Body of pancreas (tissue), 4 donors: Measurements from ENCODE around the gene KRT74. TPM values are rescaled to one million over a fixed set of nuclear protein-coding genes. Genes with fewer than 3 reads are reported as not detected.

Experiments used
- ATAC-seq: fragments of 150-250 bp; one replicate; pipeline ENCODE4 v1.9.1; 2016
- DNase-seq, 4 donors: peaks; one replicate each; pipeline ENCODE4 v3.0.0-alpha.2; 2019
- H3K27ac ChIP-seq, 4 donors: fragments of 200-600 bp; sonication (generic); 1 replicate in 3 of 4; 2 replicates in 1 of 4; pipeline versions ENCODE4 v1.5.1 to v1.6.1; 2016 to 2019; ENCODE audit warnings: mild to moderate bottlenecking in 1 of 4, mixed read lengths in 1 of 4, moderate library complexity in 1 of 4
- H3K27me3 ChIP-seq, 2 donors: fragments of 200-600 bp; sonication (generic); one replicate each; pipeline ENCODE4 v1.6.0; 2016; ENCODE audit warnings: mild to moderate bottlenecking in 1 of 2
- H3K36me3 ChIP-seq, 2 donors: fragments of 200-600 bp; sonication (generic); replicated peaks in 1 of 2; 2 replicates each; pipeline ENCODE4 v1.5.1; 2016; ENCODE audit warnings: low read depth in 2 of 2; ENCODE audit not compliant: insufficient read depth in 1 of 2
- H3K4me1 ChIP-seq: fragments of 200-600 bp; sonication (generic); one replicate; pipeline ENCODE4 v1.6.0; 2016
- H3K4me3 ChIP-seq, 2 donors: fragments of 200-600 bp; sonication (generic); 1 replicate in 1 of 2; 2 replicates in 1 of 2; pipeline ENCODE4 v1.5.1; 2016 to 2019
- H3K9me3 ChIP-seq, 3 donors: fragments of 200-600 bp; sonication (generic); 1 replicate in 2 of 3; 2 replicates in 1 of 3; pipeline ENCODE4 v1.5.1; 2016
- CTCF ChIP-seq, 7 experiments: fragments of 450-650 bp in 4 of 7; fragments of 200-600 bp in 3 of 7; sonication (generic) in 3 of 7; IDR thresholded peaks; one replicate each; pipeline ENCODE4 v1.5.1; 2016 to 2019; ENCODE audit warnings: antibody characterized with exemption in 7 of 7
- POLR2A ChIP-seq, 3 donors: fragments of 450-650 bp; IDR thresholded peaks; one replicate each; pipeline ENCODE4 v1.6.1; 2016; ENCODE audit warnings: antibody characterized with exemption in 3 of 3, mild to moderate bottlenecking in 2 of 3
- WGBS, 2 donors: methylation state at CpG; one replicate each; pipeline ENCODE4 v1.1.5; 2017; 5-methylcytosine and 5-hydroxymethylcytosine counted together
- intact Hi-C: fragments of 100-400 bp; cut with DNase I; formaldehyde crosslinking; loops from one replicate; pipeline ENCODE4 v1.15.1; 2023
- total RNA-seq, 2 donors: library from RNA; depleted of rRNA; stranded (reverse); fragments of >200 nt; gene quantifications; one replicate each; pipeline ENCODE4 v1.1.0, GENCODE V29; 2016

KRT74 gene
- total RNA-seq, 2 donors from 2014 or later, result not detected

DNA sequence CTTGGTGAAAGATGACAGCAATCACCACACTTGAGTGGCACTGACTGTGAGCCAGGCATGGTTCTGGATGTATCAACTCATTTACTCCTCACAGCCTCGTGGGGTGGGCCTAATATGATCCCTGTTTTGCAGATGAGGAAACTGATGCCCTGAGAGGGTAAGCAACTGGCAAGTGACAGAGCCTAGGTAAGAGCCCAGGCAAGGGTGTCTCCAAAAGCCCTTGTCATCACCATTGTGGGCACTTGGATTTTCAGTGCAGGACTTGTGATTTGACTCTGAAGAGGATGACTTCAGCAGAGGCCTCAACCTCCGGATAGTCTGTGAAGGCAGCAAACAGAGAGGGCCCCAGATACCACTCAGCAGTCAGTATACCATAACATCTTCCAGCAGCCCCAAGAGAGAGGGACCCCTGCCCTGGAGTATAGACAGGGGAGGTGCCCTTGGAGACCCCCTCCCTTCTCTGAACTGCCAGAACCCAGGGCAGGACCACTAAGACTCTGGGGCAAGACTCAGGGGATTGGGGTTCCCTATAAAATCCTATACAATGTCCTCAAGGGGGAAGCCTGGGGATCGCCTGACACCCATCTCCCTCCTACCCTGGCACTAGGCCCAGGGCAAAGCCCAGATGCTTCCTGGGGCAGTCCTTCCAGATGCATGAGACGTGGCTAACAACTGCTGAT lies 46.4 kb downstream of the KRT74 start:
- 33 to 76% methylated on average over 3 to 4 of the region's 4 CpGs for WGBS, 2 donors
- H3K27ac ChIP-seq, result no peak overlapping the region
- no peak overlapping the region for H3K4me3 ChIP-seq
- no peak for ATAC-seq
- peaks cover 17% of the 10 kb centered on the region for H3K4me1 ChIP-seq
- TF ChIP-seq CTCF (IDR thresholded peaks at IDR 0.05), result no peak
- TF ChIP-seq POLR2A (IDR thresholded peaks at IDR 0.05), result no peak
- intact Hi-C loops, result no loop called here
- DNase-seq, result peak in 1 of 4 donors; percentile 6
- H3K36me3 ChIP-seq, result no peaks in the 10 kb centered on the region
- no peaks in the 10 kb centered on the region for H3K9me3 ChIP-seq
- H3K27me3 ChIP-seq, result no peaks in the 10 kb centered on the region

- Histone ChIP-seq H3K27me3 (no peaks in the 10 kb centered on the region), H3K4me1 (peaks cover 25% of the 10 kb centered on the region), H3K9me3 (no peaks in the 10 kb centered on the region), H3K27ac (no peak overlapping the region), H3K36me3 (no peaks in the 10 kb centered on the region), H3K4me3 (no peak overlapping the region)
- ATAC-seq (no peak), DNase-seq (peak in 1 of 4 donors; percentile 4)
- TF ChIP-seq CTCF (IDR thresholded peaks at IDR 0.05) (no peak), POLR2A (IDR thresholded peaks at IDR 0.05) (no peak)
- intact Hi-C loops, result no loop called here
- 81 to 83% methylated on average over 8 of the region's 8 CpGs for WGBS, 2 donors
Measured at GRCh38 chr12:52526511-52526951, 47.1 kb downstream of the KRT74 start.

DNA sequence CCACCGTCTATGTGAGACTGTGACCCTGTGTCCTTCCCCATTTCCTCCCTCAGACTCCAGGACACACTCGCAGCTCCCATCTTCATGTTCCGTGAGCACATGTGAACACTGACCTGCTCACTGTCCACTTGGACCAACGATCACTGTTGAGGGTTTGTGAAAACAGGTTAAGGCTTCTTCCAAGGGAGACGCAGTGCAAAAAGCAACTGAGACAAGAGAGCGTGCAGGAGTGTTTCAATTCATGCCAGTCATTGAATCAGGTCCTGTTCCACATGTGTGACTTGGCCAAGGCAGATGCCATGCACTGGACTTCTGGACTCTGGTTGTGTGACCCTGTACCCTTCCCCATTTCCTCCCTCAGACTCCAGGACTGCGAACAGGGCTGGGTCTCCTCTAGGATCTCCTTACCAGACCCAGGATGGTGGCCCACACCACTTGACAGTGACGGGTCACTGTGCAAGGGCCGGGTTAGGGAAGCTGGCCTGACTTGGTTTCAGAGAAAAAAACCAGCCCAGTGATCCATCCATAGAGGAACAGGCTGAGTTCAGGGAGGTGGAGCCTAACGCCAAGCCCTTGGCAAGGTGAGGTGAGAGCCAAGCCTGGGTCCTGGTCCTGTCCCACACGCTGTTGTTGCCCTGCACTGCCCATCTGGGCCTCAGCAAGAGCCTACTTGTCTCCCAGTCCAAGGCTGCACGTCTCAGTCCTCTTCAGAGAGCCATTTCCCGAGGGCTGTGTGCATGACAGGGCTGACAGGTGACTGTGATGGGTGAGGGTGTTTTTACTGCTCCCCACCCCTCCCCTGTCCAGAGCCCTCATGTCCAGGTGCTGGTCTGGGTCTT lies 47.8 kb downstream of the KRT74 start:
- H3K4me3 ChIP-seq, result no peak overlapping the region
- intact Hi-C loops, result no loop called here
- H3K4me1 ChIP-seq, result peaks cover 31% of the 10 kb centered on the region
- DNase-seq (peak in 1 of 4 donors; percentile 5), ATAC-seq (no peak)
- no peaks in the 10 kb centered on the region for H3K36me3 ChIP-seq
- H3K27me3 ChIP-seq, result no peaks in the 10 kb centered on the region
- no peak for TF ChIP-seq CTCF (IDR thresholded peaks at IDR 0.05)
- TF ChIP-seq POLR2A (IDR thresholded peaks at IDR 0.05), result no peak
- 76 to 77% methylated on average over 10 to 13 of the region's 13 CpGs for WGBS, 2 donors
- H3K27ac ChIP-seq, result no peak overlapping the region
- H3K9me3 ChIP-seq, result no peaks in the 10 kb centered on the region

DNA sequence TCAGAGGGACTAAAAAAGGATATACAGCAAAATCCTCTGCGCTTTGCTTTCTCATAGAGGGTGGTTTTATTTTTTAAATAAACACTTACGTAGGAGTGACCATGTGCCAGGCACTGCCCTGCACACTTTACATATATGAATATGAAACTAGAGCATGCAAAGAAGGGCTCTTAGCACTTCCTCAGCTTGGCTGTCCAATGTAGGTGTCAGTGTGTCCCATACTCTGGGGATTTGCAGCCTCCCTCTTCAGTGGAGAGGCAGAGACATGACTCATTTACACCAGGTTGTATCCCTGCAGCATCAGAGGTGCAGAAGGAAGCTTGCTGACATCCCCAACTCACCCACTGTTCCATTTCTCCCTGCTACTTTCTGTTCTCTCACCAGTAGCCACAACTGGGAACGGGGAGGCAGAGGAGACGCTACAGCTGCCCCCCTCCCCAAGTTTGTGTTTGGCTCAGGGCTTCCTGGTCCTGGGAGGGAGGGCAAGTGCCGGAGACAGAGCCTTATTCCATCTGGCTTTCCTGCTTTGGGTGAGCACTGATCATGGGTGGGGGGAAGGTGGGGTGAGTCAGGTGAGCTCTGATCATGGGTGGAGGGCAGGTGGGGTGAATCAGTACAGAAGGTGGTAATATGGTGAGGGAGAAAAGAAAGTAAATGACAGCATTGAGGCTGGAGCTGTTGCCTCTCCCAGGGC lies 48.6 kb downstream of the KRT74 start:
- no peak for TF ChIP-seq POLR2A (IDR thresholded peaks at IDR 0.05)
- no peak for TF ChIP-seq CTCF (IDR thresholded peaks at IDR 0.05)
- no peaks in the 10 kb centered on the region for H3K27me3 ChIP-seq
- no peaks in the 10 kb centered on the region for H3K36me3 ChIP-seq
- H3K4me1 ChIP-seq, result peaks cover 36% of the 10 kb centered on the region
- no peak overlapping the region for H3K27ac ChIP-seq
- ATAC-seq, result no peak
- H3K4me3 ChIP-seq, result no peak overlapping the region
- intact Hi-C loops, result no loop called here
- DNase-seq, result peak in 1 of 4 donors; percentile 1
- WGBS, 2 donors, result 84 to 88% methylated on average over 5 of the region's 5 CpGs
- no peaks in the 10 kb centered on the region for H3K9me3 ChIP-seq
